Stimulated activated CD8-positive, alpha-beta memory T cell treated with anti-CD3 and anti-CD28 coated beads, Interleukin-12 subunit alpha, Interleukin-12 subunit beta, amount 100 ng/mL, for 4 hours (primary cell): ENCODE data around the gene TSPAN18.

Experiments
- DNase-seq: peaks from one replicate; pipeline ENCODE4 v3.0.0-alpha.2; 2020; ENCODE audit warnings: low read depth

The TSPAN18 gene

GRCh38 chr11:44887636-44888035 is 160.9 kb downstream of the TSPAN18 start:
- DNase-seq: no peak

GRCh38 chr11:44889266-44889665 is 162.5 kb downstream of the TSPAN18 start:
- DNase-seq: no peak

- DNase-seq: no peak
These were observed 166.1 kb downstream of the TSPAN18 start for GRCh38 chr11:44892843-44893242.

GRCh38 chr11:44893308-44893822 is 166.6 kb downstream of the TSPAN18 start:
- no peak for DNase-seq

- peak; percentile 35 for DNase-seq
These were observed 167.3 kb downstream of the TSPAN18 start for GRCh38 chr11:44893846-44894617.

GRCh38 chr11:44899959-44900358 is 173.2 kb downstream of the TSPAN18 start:
- no peak for DNase-seq

- no peak for DNase-seq
These were observed 174.4 kb downstream of the TSPAN18 start for GRCh38 chr11:44901120-44901633.

- DNase-seq: no peak
These were observed 175.0 kb downstream of the TSPAN18 start for GRCh38 chr11:44901786-44902185.

- no peak for DNase-seq
These were observed 176.3 kb downstream of the TSPAN18 start for GRCh38 chr11:44903035-44903434.

- no peak for DNase-seq
These were observed 176.8 kb downstream of the TSPAN18 start for GRCh38 chr11:44903518-44903917.

GRCh38 chr11:44904261-44905020 is 177.7 kb downstream of the TSPAN18 start:
- DNase-seq: no peak

GRCh38 chr11:44905131-44905866 is 178.5 kb downstream of the TSPAN18 start:
- DNase-seq: no peak

GRCh38 chr11:44906649-44907048 is 179.9 kb downstream of the TSPAN18 start:
- DNase-seq: no peak

- no peak for DNase-seq
These were observed 182.8 kb downstream of the TSPAN18 start for GRCh38 chr11:44909557-44909956.

- DNase-seq: no peak
These were observed 183.8 kb downstream of the TSPAN18 start for GRCh38 chr11:44910591-44910990.

- DNase-seq: peak; percentile 51
These were observed 184.5 kb downstream of the TSPAN18 start for GRCh38 chr11:44911029-44911814.

- no peak for DNase-seq
These were observed 185.7 kb downstream of the TSPAN18 start for GRCh38 chr11:44912270-44912987.

GRCh38 chr11:44913502-44913901 is 186.7 kb downstream of the TSPAN18 start:
- DNase-seq: no peak

GRCh38 chr11:44914105-44914504 is 187.3 kb downstream of the TSPAN18 start:
- no peak for DNase-seq

- DNase-seq: no peak
These were observed 188.2 kb downstream of the TSPAN18 start for GRCh38 chr11:44915004-44915403.

GRCh38 chr11:44915621-44916020 is 188.9 kb downstream of the TSPAN18 start:
- no peak for DNase-seq
